Middle frontal gyrus (tissue), 1 donor: ENCODE data around the gene TDRD12.
"Not testable (repeated sequence)": the region's sequence is repeated elsewhere in the genome, so short reads cannot be mapped to it uniquely, and the experiment has no call there.

ENCODE experiments used
- DNase-seq: peaks from one replicate; pipeline ENCODE4 v3.0.0-alpha.2; 2015; ENCODE audit warnings: low spot score; ENCODE audit errors: extremely low spot score

TDRD12 gene

GRCh38 chr19:32866564-32867265 lies 147.1 kb downstream of the TDRD12 start:
- DNase-seq, result no peak

- not testable (repeated sequence) for DNase-seq
Observed at GRCh38 chr19:32867436-32867835, 147.9 kb downstream of the TDRD12 start.

DNA sequence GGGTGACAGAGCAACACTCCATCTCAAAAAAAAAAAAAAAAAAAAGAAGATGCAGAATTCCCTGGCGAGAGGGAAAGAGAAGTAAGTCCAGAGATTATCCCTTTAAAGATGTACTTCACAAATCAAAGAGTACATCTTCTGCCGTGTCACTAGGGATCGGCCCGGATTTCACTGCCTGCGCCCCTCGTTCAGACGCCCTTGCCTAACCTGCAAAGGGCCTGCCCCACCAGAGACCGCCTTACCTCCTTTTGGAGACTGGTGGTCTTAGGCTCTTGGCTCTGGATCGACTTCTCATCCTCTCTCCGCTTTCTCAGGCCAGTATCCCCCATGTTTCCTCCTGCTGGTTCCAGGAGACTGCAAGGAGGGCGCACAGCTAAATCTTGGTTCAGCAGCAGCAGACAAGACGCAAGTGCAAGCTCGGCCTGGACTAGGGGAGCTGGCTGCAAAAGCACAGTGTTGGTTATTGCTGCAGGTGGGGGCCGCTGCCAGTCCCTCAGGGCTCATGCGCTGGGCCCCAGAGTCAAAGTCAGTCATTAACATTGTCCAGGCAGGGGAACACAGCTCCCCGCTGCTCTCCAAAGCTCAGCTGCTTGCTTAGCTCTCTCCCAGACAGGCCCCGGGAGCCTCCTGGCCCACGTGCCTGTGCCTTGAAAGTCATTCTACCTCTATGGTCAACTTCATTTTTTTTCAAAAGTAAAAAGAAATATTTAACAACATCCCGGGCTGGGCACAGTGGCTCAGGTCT lies 148.8 kb downstream of the TDRD12 start:
- no peak for DNase-seq

DNA sequence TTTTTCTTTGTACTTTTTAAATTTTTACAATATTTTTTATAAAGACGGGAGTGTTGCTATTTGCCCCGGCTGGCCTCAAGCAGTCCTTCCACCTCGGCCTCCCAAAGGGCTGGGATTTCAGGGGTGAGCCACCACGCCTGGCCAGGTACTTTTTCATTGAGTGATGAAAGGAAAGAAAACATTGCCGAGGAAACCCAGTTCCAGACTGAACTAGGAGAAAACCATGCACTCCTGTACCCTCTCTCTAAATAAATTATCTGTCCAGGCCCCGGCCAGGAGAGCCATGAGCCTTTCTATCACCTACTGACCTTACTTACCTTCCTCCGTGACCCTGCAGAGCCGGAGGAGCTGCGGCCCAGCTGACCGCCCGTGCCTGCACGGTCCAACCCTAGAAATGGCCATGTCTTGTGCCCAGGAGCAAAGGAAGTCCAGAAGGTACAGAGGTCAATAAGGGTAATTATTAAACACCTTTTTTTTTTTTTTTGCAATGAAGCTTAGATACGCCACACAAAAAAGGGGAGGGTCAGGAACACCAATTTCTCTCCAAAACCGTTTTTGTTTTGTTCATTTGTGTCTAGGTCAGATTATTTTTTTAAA lies 149.9 kb downstream of the TDRD12 start, which contains the start of gene SLC7A9:
SLC7A9 (minus strand) TSS at position 399 of the 597 bp plus-strand sequence. CDS start 1,233 bp downstream, outside the sequence.
- no peak for DNase-seq

GRCh38 chr19:32869966-32870573 lies 150.5 kb downstream of the TDRD12 start:
- no peak for DNase-seq

GRCh38 chr19:32870981-32871451 lies 151.4 kb downstream of the TDRD12 start:
- no peak for DNase-seq

DNA sequence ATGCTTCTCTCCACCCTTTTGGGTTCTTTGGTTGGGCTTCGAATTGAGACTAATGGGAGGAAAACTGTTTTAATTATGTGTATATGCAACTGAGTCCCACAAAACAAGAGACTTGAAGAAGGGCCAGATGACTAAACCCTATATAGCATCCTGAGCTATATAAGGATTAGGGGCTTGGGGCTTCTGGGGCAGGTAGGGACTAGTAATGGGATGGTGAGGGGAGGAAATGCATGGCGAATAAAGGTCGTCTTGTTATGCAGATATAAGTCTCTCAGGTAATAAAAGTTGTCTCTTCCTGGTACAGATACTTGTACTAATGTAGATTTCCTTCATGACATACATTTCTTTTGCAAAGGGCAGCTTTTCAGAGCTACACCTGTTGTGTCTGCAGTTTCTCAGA lies 152.8 kb downstream of the TDRD12 start:
- DNase-seq, result no peak

DNA sequence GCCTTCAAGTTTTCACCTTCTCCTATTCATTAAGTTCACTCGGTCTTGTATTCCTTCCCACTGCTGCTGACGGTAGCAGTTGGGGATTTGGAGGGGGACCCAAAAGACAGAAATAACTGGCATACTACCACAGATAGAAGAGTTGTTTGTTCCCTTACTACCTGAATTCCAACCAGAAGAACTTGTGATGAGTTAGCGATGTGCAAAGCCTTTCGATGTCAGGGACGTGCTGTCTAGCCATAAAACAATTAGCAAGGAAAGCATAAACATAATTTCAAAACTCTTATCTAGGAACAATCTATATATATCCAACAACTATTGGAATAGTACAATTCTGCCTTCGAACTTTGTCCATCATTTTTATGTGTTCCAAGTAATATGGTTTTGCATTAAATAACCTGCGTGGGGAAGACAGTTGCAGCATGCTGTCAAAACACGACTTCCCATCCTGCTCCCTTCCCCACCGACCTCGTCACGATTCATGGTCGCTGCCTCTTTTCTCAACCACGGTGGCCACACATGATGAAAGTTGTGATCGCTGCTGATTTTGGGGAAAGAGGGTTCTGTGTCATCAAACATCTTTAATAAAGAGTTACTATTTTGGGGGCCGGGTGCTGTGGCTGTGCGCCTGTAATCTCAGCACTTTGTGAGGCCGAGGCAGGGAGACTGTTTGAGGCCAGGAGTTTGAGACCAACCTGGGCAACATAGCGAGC lies 153.8 kb downstream of the TDRD12 start:
- DNase-seq, result no peak

DNA sequence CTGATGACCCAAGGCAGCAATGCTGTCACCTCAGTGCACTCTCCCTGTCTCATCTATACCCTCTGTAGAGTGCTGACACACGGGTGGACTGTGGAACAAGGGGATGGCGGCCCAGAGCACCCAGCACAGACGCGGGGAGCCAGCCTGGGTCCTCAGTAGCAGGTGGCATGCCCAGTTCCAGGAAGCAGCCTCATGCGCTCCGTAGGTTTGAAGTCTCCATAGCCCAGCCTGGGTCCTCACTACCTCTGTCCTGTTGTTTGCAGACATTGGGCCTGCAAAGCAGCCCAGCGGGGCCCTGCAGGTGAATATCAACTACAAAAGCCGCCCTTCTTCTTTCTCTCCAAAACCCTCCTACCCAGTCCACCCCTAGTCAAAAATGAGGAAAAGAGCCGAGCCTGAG lies 155.0 kb downstream of the TDRD12 start:
- no peak for DNase-seq

DNA sequence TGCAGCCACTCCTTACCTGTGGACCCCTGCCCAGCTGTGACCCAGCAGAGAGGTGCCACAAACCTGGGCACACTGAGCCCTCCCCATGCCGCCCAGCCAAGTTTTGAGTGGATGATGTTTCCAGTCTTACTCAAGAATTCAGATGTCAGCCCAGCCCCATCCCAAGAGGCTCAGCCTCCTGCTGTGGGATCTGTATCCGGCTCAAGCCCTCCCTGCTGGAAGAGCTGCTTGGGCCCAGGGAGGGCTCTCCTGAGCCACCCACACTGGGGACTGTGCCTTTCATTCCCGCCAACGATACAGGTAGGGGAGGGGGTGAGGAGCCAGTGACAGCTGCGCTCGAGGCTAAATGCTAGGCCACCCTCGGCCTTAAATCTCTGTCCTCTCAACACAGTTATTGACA lies 155.9 kb downstream of the TDRD12 start:
- DNase-seq, result no peak

DNA sequence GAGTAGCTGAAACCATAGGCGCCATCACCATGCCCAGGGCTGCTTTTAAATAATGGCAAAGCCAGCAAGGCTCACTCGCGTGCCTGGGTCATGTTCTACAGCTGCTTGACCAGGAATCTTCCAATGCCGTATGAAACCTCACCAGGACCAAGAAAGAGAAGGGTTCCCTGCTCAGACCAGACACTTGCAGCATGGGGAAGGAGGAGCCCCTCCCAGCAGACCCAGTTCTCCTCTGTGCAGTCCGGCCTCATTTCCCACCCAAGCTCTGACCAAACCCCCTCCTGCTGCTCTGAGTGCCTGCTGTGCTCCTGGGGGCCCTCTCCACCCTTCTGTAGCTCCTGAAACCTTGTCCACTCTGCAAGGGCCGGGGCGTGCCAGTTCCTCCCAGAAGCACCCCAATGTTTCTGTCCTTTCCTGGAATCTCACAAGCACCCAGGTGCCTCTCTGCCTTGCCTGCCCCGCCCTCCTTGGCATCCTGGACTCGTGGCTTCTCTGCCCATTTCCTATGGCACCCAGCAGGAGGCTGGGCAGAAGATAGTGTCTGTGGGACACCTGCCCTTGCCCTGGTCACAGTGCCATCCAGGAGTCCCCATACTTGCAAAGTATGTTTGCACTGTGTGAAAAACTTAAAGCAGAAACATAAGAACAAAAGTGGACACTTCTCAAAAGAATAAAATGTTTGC lies 156.8 kb downstream of the TDRD12 start:
- DNase-seq, result no peak

- no peak for DNase-seq
Observed at GRCh38 chr19:32876919-32877285, 157.3 kb downstream of the TDRD12 start.
